GM23338 (cell line): Measurements from ENCODE around the gene PDP2. TPM values are rescaled to one million over a fixed set of nuclear protein-coding genes. Genes with fewer than 3 reads are reported as not detected.

ENCODE experiments used
- ATAC-seq: fragments of 200-7000 bp; cut with Tn5 transposase; 3 replicates; pipeline ENCODE4 v1.9.1; 2020
- DNase-seq: peaks from one replicate; pipeline ENCODE4 v3.0.0-alpha.2; 2015; ENCODE audit warnings: low spot score
- H2AFZ ChIP-seq: fragments of 200-600 bp; sonication (generic); 2 replicates; pipeline ENCODE4 v1.8.0; 2016; ENCODE audit warnings: antibody characterized with exemption, mild to moderate bottlenecking, moderate library complexity
- H3F3A ChIP-seq: fragments of 200-600 bp; sonication (generic); replicated peaks from 2 replicates; pipeline ENCODE4 v1.8.0; 2017; ENCODE audit warnings: antibody characterized with exemption, mixed run types, low read depth
- H3K27ac ChIP-seq: fragments of 200-600 bp; sonication (generic); 2 replicates; pipeline ENCODE4 v1.6.1; 2016; ENCODE audit warnings: low read depth
- H3K27me3 ChIP-seq: fragments of 200-600 bp; sonication (generic); 2 replicates; pipeline ENCODE4 v1.8.0; 2016; ENCODE audit warnings: mild to moderate bottlenecking, mixed run types, moderate library complexity; ENCODE audit not compliant: insufficient read depth
- H3K36me3 ChIP-seq: fragments of 200-600 bp; sonication (generic); 2 replicates; pipeline ENCODE4 v1.8.0; 2016; ENCODE audit warnings: mild to moderate bottlenecking; ENCODE audit not compliant: insufficient read depth
- H3K4me1 ChIP-seq: fragments of 200-600 bp; sonication (generic); 2 replicates; pipeline ENCODE4 v1.8.0; 2016; ENCODE audit warnings: mild to moderate bottlenecking, moderate library complexity; ENCODE audit not compliant: insufficient read depth
- H3K4me2 ChIP-seq: fragments of 200-600 bp; sonication (generic); 2 replicates; pipeline ENCODE4 v1.7.1; 2017; ENCODE audit warnings: mixed run types
- H3K4me3 ChIP-seq: fragments of 200-600 bp; sonication (generic); 2 replicates; pipeline ENCODE4 v1.6.1; 2016; ENCODE audit warnings: mixed run types
- H3K79me2 ChIP-seq: fragments of 200-600 bp; sonication (generic); replicated peaks from 2 replicates; pipeline ENCODE4 v1.8.0; 2017; ENCODE audit warnings: mild to moderate bottlenecking; ENCODE audit not compliant: insufficient read depth
- H3K9me2 ChIP-seq: fragments of 200-600 bp; sonication (generic); 2 replicates; pipeline ENCODE4 v1.8.0; 2017; ENCODE audit not compliant: insufficient read depth
- H4K20me1 ChIP-seq: fragments of 200-600 bp; sonication (generic); replicated peaks from 2 replicates; pipeline ENCODE4 v1.8.0; 2017; ENCODE audit warnings: mild to moderate bottlenecking; ENCODE audit not compliant: insufficient read depth
- H3K27ac Mint-ChIP-seq: 2 replicates; pipeline ENCODE4 v1.8.0; 2020; ENCODE audit warnings: inconsistent platforms, mild to moderate bottlenecking, moderate library complexity, mixed read lengths
- H3K27me3 Mint-ChIP-seq: 3 replicates; pipeline ENCODE4 v1.8.0; 2022; ENCODE audit warnings: low read depth, mild to moderate bottlenecking, moderate library complexity, mixed read lengths, inconsistent platforms; ENCODE audit not compliant: insufficient read depth, poor library complexity
- H3K36me3 Mint-ChIP-seq: 3 replicates; pipeline ENCODE4 v1.8.0; 2021; ENCODE audit warnings: low read depth, mild to moderate bottlenecking, inconsistent platforms, moderate library complexity, mixed read lengths
- H3K4me1 Mint-ChIP-seq: 3 replicates; pipeline ENCODE4 v1.8.0; 2020; ENCODE audit warnings: mild to moderate bottlenecking, inconsistent platforms, mixed read lengths
- H3K4me3 Mint-ChIP-seq: 3 replicates; pipeline ENCODE4 v1.8.0; 2021; ENCODE audit warnings: moderate library complexity, mild to moderate bottlenecking, inconsistent platforms, mixed read lengths
- H3K9me3 Mint-ChIP-seq: 3 replicates; pipeline ENCODE4 v1.8.0; 2020; ENCODE audit warnings: moderate library complexity, mild to moderate bottlenecking, inconsistent platforms, mixed read lengths
- EZH2 ChIP-seq: fragments of 200-600 bp; sonication (generic); IDR thresholded peaks from one replicate; pipeline ENCODE4 v1.8.0; 2017; ENCODE audit warnings: antibody characterized with exemption, mild to moderate bottlenecking, low read depth; ENCODE audit not compliant: unreplicated experiment
- EZH2phosphoT487 ChIP-seq: fragments of 200-600 bp; sonication (generic); IDR thresholded peaks from one replicate; pipeline ENCODE4 v1.8.1; 2018; ENCODE audit warnings: antibody characterized with exemption; ENCODE audit not compliant: unreplicated experiment
- NANOG ChIP-seq: IDR thresholded peaks from 2 replicates; pipeline ENCODE4 v1.6.1; 2016; ENCODE audit warnings: antibody characterized with exemption, borderline replicate concordance
- POLR2AphosphoS5 ChIP-seq: IDR thresholded peaks from 2 replicates; pipeline ENCODE4 v1.6.1; 2016; ENCODE audit warnings: antibody characterized with exemption, low read depth
- STAT1 ChIP-seq: IDR thresholded peaks from one replicate; pipeline ENCODE4 v1.6.1; 2016; ENCODE audit warnings: antibody characterized with exemption; ENCODE audit not compliant: unreplicated experiment
- ZNF114 ChIP-seq: fragments of 250-450 bp; sonication (Bioruptor Pico); IDR thresholded peaks from 2 replicates; pipeline ENCODE4 v1.5.0; 2020; ENCODE audit warnings: mild to moderate bottlenecking, moderate library complexity
- ZNF331 ChIP-seq: fragments of 250-450 bp; sonication (Bioruptor Pico); IDR thresholded peaks from 2 replicates; pipeline ENCODE4 v1.5.0; 2020; ENCODE audit warnings: low read depth, mild to moderate bottlenecking, moderate library complexity
- ZNF462 ChIP-seq: fragments of 250-450 bp; sonication (Bioruptor Pico); IDR thresholded peaks from 2 replicates; pipeline ENCODE4 v1.5.0; 2020; ENCODE audit warnings: mild to moderate bottlenecking, moderate library complexity
- polyA plus RNA-seq: library from polyadenylated mRNA; unstranded; fragments of >200 nt; fragmentation: Nextera tagmentation; extraction: Ambion mirVana; gene quantifications from 2 replicates; pipeline ENCODE4 v1.2.1, GENCODE V29; 2016
- total RNA-seq: library from RNA; depleted of rRNA; stranded (reverse); fragments of >200 nt; shearing (Covaris generic); gene quantifications from 2 replicates; pipeline ENCODE4 v1.2.3, GENCODE V29; 2014

PDP2 gene
- total and polyA plus RNA-seq, 2 experiments from 2014 or later, result 9.0 to 23.2 TPM

- DNase-seq (no peak), ATAC-seq (no peak)
- Mint-ChIP-seq H3K27me3 (peaks cover 4% of the 10 kb centered on the region), H3K4me3 (no peak overlapping the region), H3K27ac (no peak overlapping the region), H3K36me3 (no peaks in the 10 kb centered on the region), H3K4me1 (no peaks in the 10 kb centered on the region), H3K9me3 (no peaks in the 10 kb centered on the region)
- no peak overlapping the region for H2AFZ ChIP-seq
- H3F3A ChIP-seq, result no peaks in the 10 kb centered on the region
- H4K20me1 ChIP-seq, result no peaks in the 10 kb centered on the region
- no peaks in the 10 kb centered on the region for H3K4me1 ChIP-seq
- H3K36me3 ChIP-seq, result no peaks in the 10 kb centered on the region
- H3K4me3 ChIP-seq, result no peak overlapping the region
- no peak overlapping the region for H3K27ac ChIP-seq
- TF ChIP-seq NANOG, result no peak
- TF ChIP-seq EZH2phosphoT487, result no peak
- TF ChIP-seq EZH2, result no peak
- no peak for TF ChIP-seq ZNF114 (CRISPR knock-in tag)
- TF ChIP-seq ZNF462, result no peak
- TF ChIP-seq STAT1, result no peak
- no peak for TF ChIP-seq POLR2AphosphoS5
- no peak for TF ChIP-seq ZNF331 (CRISPR knock-in tag)
- H3K27me3 ChIP-seq, result no peaks in the 10 kb centered on the region
- no peaks in the 10 kb centered on the region for H3K79me2 ChIP-seq
- H3K9me2 ChIP-seq, result no peaks in the 10 kb centered on the region
- no peak overlapping the region for H3K4me2 ChIP-seq
Measured at GRCh38 chr16:66862023-66862520, 18.2 kb upstream of the PDP2 start.
